Raji (cell line): ENCODE data around the gene TCOF1.

Experiments
- POLR2A ChIP-seq: IDR thresholded peaks from 2 replicates; pipeline ENCODE4 v1.6.1; 2011; ENCODE audit warnings: low read depth, low read length, control low read depth; ENCODE audit not compliant: insufficient read depth

Gene TCOF1

DNA sequence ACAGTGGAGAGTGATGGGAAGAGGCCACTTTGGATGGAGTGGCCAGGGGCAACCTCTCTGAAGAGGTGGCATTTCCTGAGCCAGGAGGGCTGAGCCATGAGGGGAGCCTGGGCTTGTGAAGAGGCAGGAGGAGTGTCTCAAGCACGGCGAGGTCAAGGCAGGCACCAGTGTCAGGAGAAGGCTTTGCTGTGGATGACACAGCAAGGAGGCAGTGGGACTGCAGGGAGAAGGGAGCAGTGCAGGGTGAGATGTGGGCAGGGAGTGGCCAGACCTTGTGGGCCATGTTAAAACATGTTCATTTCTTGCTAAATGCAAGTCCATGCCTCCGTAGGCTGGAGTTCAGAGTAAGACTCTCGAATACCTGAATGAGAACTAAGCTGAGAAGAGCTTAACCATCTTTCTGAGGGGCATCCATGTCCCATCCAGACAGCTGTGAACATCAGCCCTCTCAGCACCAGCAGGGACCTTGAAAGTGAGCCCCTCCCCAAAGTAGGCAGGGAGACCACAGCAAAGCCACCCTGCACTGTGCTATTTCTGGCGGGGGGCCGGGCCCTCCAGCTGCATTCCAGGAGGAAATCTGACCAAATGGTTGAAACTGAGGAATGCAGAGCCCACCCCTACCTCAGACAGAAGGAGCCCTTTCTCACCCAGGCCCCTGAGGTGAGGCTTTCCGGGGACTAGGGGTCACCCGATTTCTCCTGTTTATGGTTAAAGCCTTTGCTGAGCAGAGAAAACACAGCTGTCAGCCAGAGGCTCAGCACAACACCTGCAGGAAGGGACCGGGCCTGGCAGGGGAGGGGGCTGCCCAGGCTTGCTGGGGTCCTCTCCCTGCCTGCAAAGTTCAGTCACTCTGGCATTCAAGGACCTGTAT, 38.6 kb upstream of the TCOF1 start:
- no peak for TF ChIP-seq POLR2A

- no peak for TF ChIP-seq POLR2A
These were observed 38.1 kb upstream of the TCOF1 start for GRCh38 chr5:150319484-150319790.

DNA sequence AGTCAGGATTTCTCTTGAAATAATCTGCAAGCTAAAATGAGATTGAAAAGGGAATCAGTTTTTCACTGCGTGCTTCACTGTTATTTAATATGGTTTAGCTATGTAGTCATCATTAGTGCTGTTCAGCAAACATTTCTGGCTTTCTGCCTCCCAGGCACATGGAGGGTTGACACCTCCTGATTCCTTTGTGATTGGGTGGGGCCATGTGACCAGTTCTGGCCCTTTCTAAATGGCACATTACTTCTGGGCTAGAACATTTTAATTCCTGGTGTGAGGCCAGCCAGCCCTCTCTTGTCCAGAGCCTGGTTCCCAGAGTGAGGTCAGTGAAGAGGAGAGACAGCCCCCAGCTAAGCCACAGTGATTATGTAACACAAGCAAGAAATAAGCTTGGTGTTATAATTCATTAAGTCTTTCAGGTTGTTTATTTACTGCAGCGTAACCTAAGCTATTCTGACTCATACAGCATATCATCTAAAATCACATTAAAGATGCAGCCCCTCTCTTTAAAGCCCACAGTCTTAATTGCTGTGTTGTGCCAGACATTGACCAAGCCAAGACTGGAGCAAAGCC, 37.4 kb upstream of the TCOF1 start:
- TF ChIP-seq POLR2A = no peak

GRCh38 chr5:150321211-150321610, 36.3 kb upstream of the TCOF1 start:
- TF ChIP-seq POLR2A = no peak

GRCh38 chr5:150321784-150322183, 35.7 kb upstream of the TCOF1 start:
- TF ChIP-seq POLR2A = no peak

- TF ChIP-seq POLR2A = no peak
These were observed 35.3 kb upstream of the TCOF1 start for GRCh38 chr5:150322202-150322601.

DNA sequence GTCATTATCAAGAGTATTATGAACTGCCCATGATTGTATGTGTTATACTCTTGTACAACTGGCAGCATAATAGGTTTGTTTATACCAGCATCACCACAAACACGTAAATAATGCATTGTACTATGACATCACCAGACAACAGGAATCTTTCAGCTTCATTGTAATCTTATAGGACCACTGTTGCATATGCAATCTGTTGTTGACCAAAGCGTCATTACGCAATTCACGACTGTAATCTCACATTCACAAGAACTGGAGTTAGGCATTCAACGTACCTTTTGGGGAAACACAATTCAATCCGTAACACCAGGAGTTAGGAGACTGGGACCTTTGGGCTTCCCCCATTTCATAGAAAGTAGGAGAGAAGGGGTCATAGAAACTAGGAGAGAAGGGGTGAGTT, 34.4 kb upstream of the TCOF1 start:
- TF ChIP-seq POLR2A = no peak

- no peak for TF ChIP-seq POLR2A
These were observed 33.7 kb upstream of the TCOF1 start for GRCh38 chr5:150323819-150324218.

DNA sequence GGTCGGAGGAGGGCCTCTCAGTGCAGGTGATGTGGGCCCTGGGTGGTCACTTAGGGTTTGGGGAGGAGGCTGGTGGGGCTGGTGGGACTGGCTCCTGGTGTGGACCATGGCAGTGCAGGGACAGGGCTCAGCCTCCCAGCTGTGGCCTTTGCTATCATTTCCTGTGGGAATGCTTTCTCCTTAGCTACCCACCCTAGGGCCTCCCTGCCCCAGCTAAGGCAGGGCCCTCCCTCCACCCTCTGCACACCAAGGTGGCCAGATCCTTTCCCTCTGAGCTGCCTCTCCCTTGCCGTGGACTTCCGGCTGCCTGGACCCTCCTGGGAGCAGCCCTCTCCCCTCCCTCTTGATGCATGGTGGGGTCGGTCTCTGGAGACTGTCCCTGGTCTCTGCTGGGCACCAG, 32.1 kb upstream of the TCOF1 start:
- TF ChIP-seq POLR2A = no peak

DNA sequence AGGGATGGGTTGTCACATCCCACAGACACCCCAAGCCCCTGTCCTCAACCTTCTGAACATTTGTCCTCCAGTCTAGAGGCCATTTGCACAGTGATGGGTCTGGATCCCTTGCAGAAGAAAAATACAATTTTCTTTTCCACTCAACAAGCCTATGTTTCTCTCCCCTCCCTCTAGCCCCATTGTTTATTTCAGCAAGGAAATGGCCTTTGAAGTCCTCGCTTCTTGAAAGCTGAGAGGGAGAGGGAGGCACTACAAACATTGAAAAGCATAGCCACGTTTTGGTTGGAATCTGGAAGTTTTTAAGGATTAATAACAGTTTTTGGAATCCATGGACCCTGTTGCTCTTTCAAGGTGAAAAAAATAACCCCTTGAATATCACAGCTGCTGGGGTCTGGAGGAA, 30.8 kb upstream of the TCOF1 start:
- no peak for TF ChIP-seq POLR2A

- TF ChIP-seq POLR2A = no peak
These were observed 30.4 kb upstream of the TCOF1 start for GRCh38 chr5:150327139-150327538.

DNA sequence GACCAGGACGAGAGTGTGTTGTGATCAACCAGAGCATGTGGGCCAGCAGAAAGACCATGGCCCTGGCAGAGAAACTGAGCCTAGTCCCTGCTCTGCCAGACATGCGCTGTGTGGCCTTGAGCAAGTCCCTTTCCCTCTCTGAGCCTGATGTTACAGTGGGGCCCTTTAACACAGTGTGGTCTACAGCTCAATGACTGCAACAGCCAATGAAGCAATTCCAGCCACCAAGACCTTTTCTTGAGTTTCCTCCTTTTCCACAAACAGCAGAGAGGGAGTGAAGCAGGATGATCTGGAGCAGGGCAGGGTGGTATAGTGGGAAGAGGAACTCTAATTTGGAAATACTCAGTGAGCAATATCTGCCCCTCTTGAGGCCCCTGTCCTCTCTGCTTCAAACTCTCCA, 29.0 kb upstream of the TCOF1 start:
- no peak for TF ChIP-seq POLR2A

DNA sequence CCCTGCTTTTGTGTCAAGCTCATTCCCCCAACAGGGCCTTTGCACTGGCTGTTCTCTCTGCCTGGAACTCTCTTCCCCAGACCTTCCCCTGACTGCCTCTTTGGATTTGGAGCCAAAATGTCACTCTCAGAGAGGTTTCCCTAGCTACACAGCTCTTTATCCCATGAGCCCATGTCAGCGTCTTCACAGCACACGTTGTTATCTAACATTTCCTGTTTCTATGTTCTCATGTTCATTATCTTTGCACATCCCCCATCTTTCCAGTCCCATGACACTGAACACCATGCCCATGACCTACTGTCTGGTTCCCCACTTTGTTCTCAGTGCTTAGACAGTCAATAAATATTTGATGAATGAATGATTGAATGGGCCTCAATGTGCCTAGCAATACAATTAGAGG, 28.5 kb upstream of the TCOF1 start:
- TF ChIP-seq POLR2A = no peak

DNA sequence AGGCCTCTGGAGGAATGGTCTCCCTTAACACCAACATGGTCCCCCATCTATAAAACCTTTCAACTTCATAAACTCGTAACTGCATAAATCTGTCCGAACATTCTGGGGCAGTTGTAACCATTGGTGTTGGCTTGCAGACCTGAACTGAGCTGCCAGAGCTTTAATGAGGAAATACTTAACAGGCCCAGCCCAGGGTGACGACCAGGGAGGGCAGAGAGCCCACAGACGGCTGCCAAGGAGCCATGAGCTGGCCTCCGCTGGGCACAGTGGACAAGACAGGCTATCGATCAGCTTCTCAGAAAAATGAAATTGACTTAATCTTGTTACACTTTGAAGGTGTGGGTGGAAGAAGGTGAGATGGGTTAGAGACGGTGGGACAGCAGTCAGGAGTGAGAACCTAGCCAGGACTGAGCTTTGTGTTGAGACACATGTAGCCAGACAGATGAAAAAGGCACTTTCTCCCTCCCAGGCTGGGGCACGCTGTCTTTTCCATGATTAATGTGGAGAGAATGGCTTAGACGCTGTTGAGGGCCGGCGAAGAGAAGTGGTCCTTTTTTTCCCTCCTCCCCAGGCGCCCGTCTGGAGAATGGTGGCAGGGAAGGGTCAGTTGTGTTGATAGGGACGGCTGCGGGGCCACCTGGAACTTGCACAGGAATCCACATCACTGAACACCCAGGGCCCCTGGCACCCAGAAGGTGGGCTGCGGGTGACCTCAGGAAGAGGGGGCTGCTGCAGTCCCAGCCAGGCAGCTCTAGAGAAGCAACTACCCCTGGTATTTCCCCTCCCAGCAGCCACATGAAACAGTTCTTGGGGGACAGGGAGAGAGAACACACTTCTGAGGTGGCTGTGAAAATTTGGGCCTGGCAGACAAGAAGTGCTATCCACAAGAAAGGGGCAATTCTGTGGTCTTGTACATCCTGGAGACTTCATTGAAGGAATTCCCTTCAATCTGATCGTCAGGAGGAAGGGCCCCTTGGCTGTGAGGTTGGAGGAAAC, 27.3 kb upstream of the TCOF1 start:
- no peak for TF ChIP-seq POLR2A

DNA sequence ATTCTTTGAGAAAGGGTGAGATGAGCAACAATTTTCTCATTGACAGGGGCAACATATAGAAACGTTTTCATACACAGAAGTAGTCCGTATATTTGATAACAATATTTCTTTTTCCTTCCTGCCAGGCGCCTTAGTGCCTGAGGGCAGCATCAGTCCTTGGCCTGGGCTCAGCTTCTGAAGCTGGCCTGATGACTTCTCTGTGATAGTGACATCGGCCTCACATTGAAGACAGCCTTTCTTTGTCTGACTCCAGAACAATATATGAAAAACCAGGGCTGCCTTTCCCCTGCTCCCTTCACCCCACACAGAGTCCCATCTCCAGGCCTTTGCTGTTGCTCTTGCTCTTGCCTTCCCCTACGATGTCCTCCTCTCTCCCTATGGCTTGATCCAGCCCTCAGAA, 24.1 kb upstream of the TCOF1 start:
- no peak for TF ChIP-seq POLR2A

DNA sequence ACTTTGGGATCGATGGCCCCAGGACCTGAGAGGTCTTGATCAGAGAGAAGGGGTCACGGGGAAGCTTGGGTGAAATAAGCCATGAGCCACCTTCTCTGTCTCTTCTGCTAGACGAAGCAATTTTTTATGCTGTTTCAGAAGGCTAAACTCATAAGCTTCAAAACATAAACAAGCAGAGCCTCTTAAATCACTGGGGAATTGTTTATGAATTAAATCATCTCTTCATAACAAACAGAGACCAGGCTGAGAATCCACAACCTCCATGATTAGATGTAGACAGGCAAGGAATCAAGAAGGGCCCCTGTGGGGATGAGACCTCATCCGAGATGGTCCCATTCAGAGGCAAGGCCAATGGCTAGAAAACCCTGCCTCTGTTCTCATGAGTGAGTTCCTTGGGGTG, 21.7 kb upstream of the TCOF1 start:
- no peak for TF ChIP-seq POLR2A
